SK-N-MC (cell line): ENCODE measurements around the gene PCGF3.

Source experiments
- EZH2 ChIP-seq: fragments of 200-600 bp; sonication (generic); IDR thresholded peaks from one replicate; pipeline ENCODE4 v1.6.1; 2017; ENCODE audit warnings: antibody characterized with exemption
- POLR2AphosphoS5 ChIP-seq: IDR thresholded peaks from 2 replicates; pipeline ENCODE4 v1.6.1; 2012; ENCODE audit warnings: mild to moderate bottlenecking, low read depth, low read length, borderline replicate concordance

- TF ChIP-seq EZH2 (no peak), POLR2AphosphoS5 (peak; percentile 33; the same call in 1 of the 2 replicates)
Observed at GRCh38 chr4:763922-764321, 58.3 kb downstream of the PCGF3 start.
